HK-2 (cell line): ENCODE results near the gene FAM219B.
"Not testable (repeated sequence)": the region's sequence is repeated elsewhere in the genome, so short reads cannot be mapped to it uniquely, and the experiment has no call there.

ENCODE experiments used
- DNase-seq: peaks from one replicate; pipeline ENCODE4 v3.0.0-alpha.2; 2018; ENCODE audit not compliant: unreplicated experiment

The FAM219B gene

GRCh38 chr15:74906450-74907162 is at the start of gene FAM219B:
TSS of gene FAM219B (minus strand) at chr15:74906851. CDS start at chr15:74906800, 51 bp downstream.
- DNase-seq, result peak; percentile 78

- peak; percentile 73 for DNase-seq
Measured at GRCh38 chr15:74955796-74956647, 49.4 kb upstream of the FAM219B start.

- no peak for DNase-seq
Measured at GRCh38 chr15:74955017-74955416, 48.4 kb upstream of the FAM219B start.

- DNase-seq, result no peak
Measured at GRCh38 chr15:74954515-74954914, 47.9 kb upstream of the FAM219B start.

- DNase-seq, result no peak
Measured at GRCh38 chr15:74951006-74951405, 44.4 kb upstream of the FAM219B start.

GRCh38 chr15:74950078-74950908 is 43.6 kb upstream of the FAM219B start:
- peak; percentile 66 for DNase-seq

GRCh38 chr15:74937590-74938371 is 31.1 kb upstream of the FAM219B start, which contains the start of gene COX5A:
TSS of gene COX5A (minus strand) at chr15:74938073. CDS start at chr15:74938014, 59 bp downstream.
- DNase-seq, result peak; percentile 85

GRCh38 chr15:74937272-74937589 is 30.6 kb upstream of the FAM219B start:
- DNase-seq, result no peak

- not testable (repeated sequence) for DNase-seq
Measured at GRCh38 chr15:74935193-74935592, 28.5 kb upstream of the FAM219B start.

GRCh38 chr15:74933573-74933972 is 26.9 kb upstream of the FAM219B start:
- DNase-seq, result no peak

GRCh38 chr15:74928771-74929198 is 22.1 kb upstream of the FAM219B start:
- DNase-seq, result no peak

- DNase-seq, result no peak
Measured at GRCh38 chr15:74924525-74924924, 17.9 kb upstream of the FAM219B start.

GRCh38 chr15:74920456-74920855 is 13.8 kb upstream of the FAM219B start:
- DNase-seq, result no peak

GRCh38 chr15:74917676-74918075 is 11.0 kb upstream of the FAM219B start:
- no peak for DNase-seq

- DNase-seq, result not testable (repeated sequence)
Measured at GRCh38 chr15:74913799-74914198, 7.1 kb upstream of the FAM219B start.

GRCh38 chr15:74913041-74913440 is 6.4 kb upstream of the FAM219B start:
- DNase-seq, result no peak

GRCh38 chr15:74908635-74909034 is 2.0 kb upstream of the FAM219B start:
- DNase-seq, result no peak

- no peak for DNase-seq
Measured at GRCh38 chr15:74907163-74907870, 666 bp upstream of the FAM219B start.

GRCh38 chr15:74906067-74906449 is 593 bp downstream of the FAM219B start:
- DNase-seq, result peak; percentile 33

- DNase-seq, result no peak
Measured at GRCh38 chr15:74904190-74904805, 2.4 kb downstream of the FAM219B start.
